ENCODE measurements around the gene ASCC3. TPM values are rescaled to one million over a fixed set of nuclear protein-coding genes. Genes with fewer than 3 reads are reported as not detected.

ASCC3 gene
- polyA plus RNA-seq, 1 experiment: 56.0 TPM

GRCh38 chr6:100459592-100460184 is 421.4 kb downstream of the ASCC3 start:
- DNase-seq (ENCODE audit: low read depth, low spot score): no peak
- TF ChIP-seq, protein P1, sequence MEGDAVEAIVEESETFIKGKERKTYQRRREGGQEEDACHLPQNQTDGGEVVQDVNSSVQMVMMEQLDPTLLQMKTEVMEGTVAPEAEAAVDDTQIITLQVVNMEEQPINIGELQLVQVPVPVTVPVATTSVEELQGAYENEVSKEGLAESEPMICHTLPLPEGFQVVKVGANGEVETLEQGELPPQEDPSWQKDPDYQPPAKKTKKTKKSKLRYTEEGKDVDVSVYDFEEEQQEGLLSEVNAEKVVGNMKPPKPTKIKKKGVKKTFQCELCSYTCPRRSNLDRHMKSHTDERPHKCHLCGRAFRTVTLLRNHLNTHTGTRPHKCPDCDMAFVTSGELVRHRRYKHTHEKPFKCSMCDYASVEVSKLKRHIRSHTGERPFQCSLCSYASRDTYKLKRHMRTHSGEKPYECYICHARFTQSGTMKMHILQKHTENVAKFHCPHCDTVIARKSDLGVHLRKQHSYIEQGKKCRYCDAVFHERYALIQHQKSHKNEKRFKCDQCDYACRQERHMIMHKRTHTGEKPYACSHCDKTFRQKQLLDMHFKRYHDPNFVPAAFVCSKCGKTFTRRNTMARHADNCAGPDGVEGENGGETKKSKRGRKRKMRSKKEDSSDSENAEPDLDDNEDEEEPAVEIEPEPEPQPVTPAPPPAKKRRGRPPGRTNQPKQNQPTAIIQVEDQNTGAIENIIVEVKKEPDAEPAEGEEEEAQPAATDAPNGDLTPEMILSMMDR (IDR thresholded peaks at IDR 0.05; ENCODE audit: low read depth, low read length): no peak
- no peak overlapping the region for H3K27ac ChIP-seq (ENCODE audit: low read depth, low read length)
- peaks cover 20% of the 10 kb centered on the region for H3K9me3 ChIP-seq (ENCODE audit: control insufficient read depth, insufficient read depth, low read length)
- ChIA-PET POLR2A (no interaction called here), CTCF (interaction anchor here (0.7 to 2.8 kb wide), 4 partner anchors 12 to 360 kb away, joined by 3 to 16 read pairs (median 6); no protein-coding TSS in a partner anchor)
- H3K27me3 ChIP-seq (ENCODE audit: control insufficient read depth, insufficient read depth, low read length): peaks cover 97% of the 10 kb centered on the region
- H3K4me3 ChIP-seq (ENCODE audit: low read depth, low read length): no peak overlapping the region

GRCh38 chr6:100458841-100459591 is 422.1 kb downstream of the ASCC3 start:
- Histone ChIP-seq H3K27ac (ENCODE audit: low read depth, low read length) (no peak overlapping the region), H3K9me3 (ENCODE audit: control insufficient read depth, insufficient read depth, low read length) (peaks cover 22% of the 10 kb centered on the region), H3K27me3 (ENCODE audit: control insufficient read depth, insufficient read depth, low read length) (peaks cover 97% of the 10 kb centered on the region), H3K4me3 (ENCODE audit: low read depth, low read length) (no peak overlapping the region)
- ChIA-PET CTCF (interaction anchor here (0.7 to 2.8 kb wide), 2 partner anchors 11 to 343 kb away, joined by 3 to 16 read pairs; no protein-coding TSS in a partner anchor), POLR2A (no interaction called here)
- TF ChIP-seq, protein P1 (IDR thresholded peaks at IDR 0.05; ENCODE audit: low read depth, low read length): no peak
- DNase-seq (ENCODE audit: low read depth, low spot score): no peak
